ENCODE results near the gene MEOX2. TPM values are rescaled to one million over a fixed set of nuclear protein-coding genes. Genes with fewer than 3 reads are reported as not detected.

Gene MEOX2
- polyA plus RNA-seq, 1 of the 3 experiments (the other 2 are of a cell fraction): not detected

DNA sequence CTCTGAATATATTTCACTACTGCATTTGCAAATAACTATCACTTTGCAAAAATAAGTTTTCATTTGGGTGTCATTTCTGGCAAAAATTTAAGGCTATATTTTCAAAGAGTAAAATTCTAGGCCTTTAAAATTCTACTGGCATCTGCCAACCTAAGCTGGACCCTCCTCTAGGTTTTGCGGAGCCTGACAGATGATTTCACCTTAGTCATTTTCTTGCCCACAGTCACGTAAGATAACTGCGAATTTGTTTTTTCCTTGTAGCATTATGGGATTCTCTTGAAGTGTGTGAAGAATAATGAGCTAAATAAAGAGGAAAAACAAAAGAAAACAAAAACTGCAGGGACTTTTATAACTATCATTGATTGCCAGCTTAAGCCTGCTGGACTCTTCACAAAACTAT lies 7.8 kb downstream of the MEOX2 start:
- no peak overlapping the region for H3K4me2 ChIP-seq
- 0 out of 2 replicates have a peak, but pooled peaks cover 3% of the 10 kb centered on the region for H3K9me2 ChIP-seq
- H3K9ac ChIP-seq: no peak overlapping the region
- ChIA-PET CTCF (interaction anchor here (0.6 to 1.8 kb wide), 5 partner anchors 8 to 393 kb away, joined by 3 to 7 read pairs (median 4); partner anchors contain the start of gene MEOX2), POLR2A (no interaction called here)
- no peak overlapping the region for H3K4me3 ChIP-seq (ENCODE audit: low read depth in 2 of 2, low read length in 1 of 2)
- no peak for DNase-seq
- H3F3A ChIP-seq (replicated peaks; ENCODE audit: insufficient read depth): no peaks in the 10 kb centered on the region
- no peaks in the 10 kb centered on the region; the same call in 1 of the 2 replicates for H3K9me3 ChIP-seq
- no peaks in the 10 kb centered on the region for H3K27me3 ChIP-seq (ENCODE audit: insufficient read depth)
- WGBS (ENCODE audit: low lambda C conversion rate): 48% methylated on average over 3 of the region's 3 CpGs
- no peak overlapping the region for H3K27ac ChIP-seq (ENCODE audit: low read depth in 2 of 2, low read length in 1 of 2)
- no peaks in the 10 kb centered on the region for H3K4me1 ChIP-seq (ENCODE audit: control insufficient read depth in 1 of 2, insufficient read depth in 2 of 2, low read depth in 1 of 2, low read length in 1 of 2)
- no peaks in the 10 kb centered on the region for H3K36me3 ChIP-seq (replicated peaks in 1 of 2; ENCODE audit: control insufficient read depth in 1 of 2, insufficient read depth in 2 of 2, low read length in 1 of 2)
- H4K20me1 ChIP-seq (ENCODE audit: insufficient read depth): no peaks in the 10 kb centered on the region
- no peak overlapping the region for H2AFZ ChIP-seq (ENCODE audit: low read depth)
- no peaks in the 10 kb centered on the region for H3K79me2 ChIP-seq (ENCODE audit: insufficient read depth)
- TF ChIP-seq, protein P1, sequence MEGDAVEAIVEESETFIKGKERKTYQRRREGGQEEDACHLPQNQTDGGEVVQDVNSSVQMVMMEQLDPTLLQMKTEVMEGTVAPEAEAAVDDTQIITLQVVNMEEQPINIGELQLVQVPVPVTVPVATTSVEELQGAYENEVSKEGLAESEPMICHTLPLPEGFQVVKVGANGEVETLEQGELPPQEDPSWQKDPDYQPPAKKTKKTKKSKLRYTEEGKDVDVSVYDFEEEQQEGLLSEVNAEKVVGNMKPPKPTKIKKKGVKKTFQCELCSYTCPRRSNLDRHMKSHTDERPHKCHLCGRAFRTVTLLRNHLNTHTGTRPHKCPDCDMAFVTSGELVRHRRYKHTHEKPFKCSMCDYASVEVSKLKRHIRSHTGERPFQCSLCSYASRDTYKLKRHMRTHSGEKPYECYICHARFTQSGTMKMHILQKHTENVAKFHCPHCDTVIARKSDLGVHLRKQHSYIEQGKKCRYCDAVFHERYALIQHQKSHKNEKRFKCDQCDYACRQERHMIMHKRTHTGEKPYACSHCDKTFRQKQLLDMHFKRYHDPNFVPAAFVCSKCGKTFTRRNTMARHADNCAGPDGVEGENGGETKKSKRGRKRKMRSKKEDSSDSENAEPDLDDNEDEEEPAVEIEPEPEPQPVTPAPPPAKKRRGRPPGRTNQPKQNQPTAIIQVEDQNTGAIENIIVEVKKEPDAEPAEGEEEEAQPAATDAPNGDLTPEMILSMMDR (IDR thresholded peaks at IDR 0.05): no peak
- no peak for TF ChIP-seq ELF1 (IDR thresholded peaks at IDR 0.05)
- TF ChIP-seq TCF12 (IDR thresholded peaks at IDR 0.05): no peak

DNA sequence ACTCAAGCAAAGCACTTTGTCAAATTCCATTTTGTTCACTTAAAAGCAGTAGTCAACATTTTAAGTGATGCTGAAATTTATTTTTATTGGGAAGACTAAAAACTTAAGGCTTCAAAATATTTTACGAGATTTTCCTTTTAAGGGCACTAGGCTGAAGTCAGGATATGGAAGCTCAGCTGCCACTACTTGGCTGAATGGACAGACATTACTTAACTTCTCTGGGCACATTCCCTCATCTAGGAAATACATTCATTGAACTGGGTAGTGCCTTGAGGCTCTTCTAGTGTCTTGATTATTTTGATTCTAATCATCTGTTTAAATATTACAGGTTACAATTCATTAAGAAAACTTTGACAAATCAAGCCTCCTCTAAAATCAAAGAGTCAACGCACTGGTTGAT lies 11.1 kb downstream of the MEOX2 start:
- 34% methylated on average over 2 of the region's 2 CpGs for WGBS (ENCODE audit: low lambda C conversion rate)
- POLR2A ChIA-PET: no interaction called here
- H3K9ac ChIP-seq: no peak overlapping the region

More for the DNA sequence above, 11.1 kb downstream of the MEOX2 start:
- Histone ChIP-seq H2AFZ (ENCODE audit: low read depth) (no peak overlapping the region), H3K27me3 (ENCODE audit: insufficient read depth) (no peaks in the 10 kb centered on the region), H3K9me2 (no peaks in the 10 kb centered on the region), H3K9me3 (no peaks in the 10 kb centered on the region), H3F3A (replicated peaks; ENCODE audit: insufficient read depth) (no peaks in the 10 kb centered on the region), H3K36me3 (replicated peaks in 1 of 2; ENCODE audit: control insufficient read depth in 1 of 2, insufficient read depth in 2 of 2, low read length in 1 of 2) (no peaks in the 10 kb centered on the region), H3K27ac (ENCODE audit: low read depth in 2 of 2, low read length in 1 of 2) (no peak overlapping the region), H3K4me2 (no peak overlapping the region), H3K4me1 (ENCODE audit: control insufficient read depth in 1 of 2, insufficient read depth in 2 of 2, low read depth in 1 of 2, low read length in 1 of 2) (no peaks in the 10 kb centered on the region), H4K20me1 (ENCODE audit: insufficient read depth) (no peaks in the 10 kb centered on the region), H3K79me2 (ENCODE audit: insufficient read depth) (no peaks in the 10 kb centered on the region), H3K4me3 (ENCODE audit: low read depth in 2 of 2, low read length in 1 of 2) (no peak overlapping the region)
- CTCF ChIA-PET: interaction anchor here (1.7 kb wide), 1 partner anchor 46 kb away, joined by 4 read pairs; no protein-coding TSS in a partner anchor
- TF ChIP-seq GABPA (IDR thresholded peaks at IDR 0.05; ENCODE audit: low read depth) (no peak), FOSL2 (IDR thresholded peaks at IDR 0.05; ENCODE audit: borderline replicate concordance, low read depth) (no peak), ELF1 (IDR thresholded peaks at IDR 0.05) (no peak), EP300 (IDR thresholded peaks at IDR 0.05; ENCODE audit: borderline replicate concordance in 1 of 2, low read depth in 1 of 2, low read length in 1 of 2) (no peak), MXI1 (IDR thresholded peaks at IDR 0.05; ENCODE audit: low read depth, low read length) (no peak), YY1 (IDR thresholded peaks at IDR 0.05; ENCODE audit: low read depth) (no peak), GATA2 (CRISPR knock-in tag; IDR thresholded peaks at IDR 0.05) (no peak), POLR2AphosphoS5 (IDR thresholded peaks at IDR 0.05; ENCODE audit: low read depth, low read length) (no peak), TEAD4 (IDR thresholded peaks at IDR 0.05; ENCODE audit: borderline replicate concordance, insufficient read depth) (no peak), RCOR1 (IDR thresholded peaks at IDR 0.05; ENCODE audit: low read length) (no peak)
- TF ChIP-seq, protein P2, sequence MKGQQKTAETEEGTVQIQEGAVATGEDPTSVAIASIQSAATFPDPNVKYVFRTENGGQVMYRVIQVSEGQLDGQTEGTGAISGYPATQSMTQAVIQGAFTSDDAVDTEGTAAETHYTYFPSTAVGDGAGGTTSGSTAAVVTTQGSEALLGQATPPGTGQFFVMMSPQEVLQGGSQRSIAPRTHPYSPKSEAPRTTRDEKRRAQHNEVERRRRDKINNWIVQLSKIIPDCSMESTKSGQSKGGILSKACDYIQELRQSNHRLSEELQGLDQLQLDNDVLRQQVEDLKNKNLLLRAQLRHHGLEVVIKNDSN (IDR thresholded peaks at IDR 0.05; ENCODE audit: borderline replicate concordance, low read depth): no peak
- TF ChIP-seq, protein P3, sequence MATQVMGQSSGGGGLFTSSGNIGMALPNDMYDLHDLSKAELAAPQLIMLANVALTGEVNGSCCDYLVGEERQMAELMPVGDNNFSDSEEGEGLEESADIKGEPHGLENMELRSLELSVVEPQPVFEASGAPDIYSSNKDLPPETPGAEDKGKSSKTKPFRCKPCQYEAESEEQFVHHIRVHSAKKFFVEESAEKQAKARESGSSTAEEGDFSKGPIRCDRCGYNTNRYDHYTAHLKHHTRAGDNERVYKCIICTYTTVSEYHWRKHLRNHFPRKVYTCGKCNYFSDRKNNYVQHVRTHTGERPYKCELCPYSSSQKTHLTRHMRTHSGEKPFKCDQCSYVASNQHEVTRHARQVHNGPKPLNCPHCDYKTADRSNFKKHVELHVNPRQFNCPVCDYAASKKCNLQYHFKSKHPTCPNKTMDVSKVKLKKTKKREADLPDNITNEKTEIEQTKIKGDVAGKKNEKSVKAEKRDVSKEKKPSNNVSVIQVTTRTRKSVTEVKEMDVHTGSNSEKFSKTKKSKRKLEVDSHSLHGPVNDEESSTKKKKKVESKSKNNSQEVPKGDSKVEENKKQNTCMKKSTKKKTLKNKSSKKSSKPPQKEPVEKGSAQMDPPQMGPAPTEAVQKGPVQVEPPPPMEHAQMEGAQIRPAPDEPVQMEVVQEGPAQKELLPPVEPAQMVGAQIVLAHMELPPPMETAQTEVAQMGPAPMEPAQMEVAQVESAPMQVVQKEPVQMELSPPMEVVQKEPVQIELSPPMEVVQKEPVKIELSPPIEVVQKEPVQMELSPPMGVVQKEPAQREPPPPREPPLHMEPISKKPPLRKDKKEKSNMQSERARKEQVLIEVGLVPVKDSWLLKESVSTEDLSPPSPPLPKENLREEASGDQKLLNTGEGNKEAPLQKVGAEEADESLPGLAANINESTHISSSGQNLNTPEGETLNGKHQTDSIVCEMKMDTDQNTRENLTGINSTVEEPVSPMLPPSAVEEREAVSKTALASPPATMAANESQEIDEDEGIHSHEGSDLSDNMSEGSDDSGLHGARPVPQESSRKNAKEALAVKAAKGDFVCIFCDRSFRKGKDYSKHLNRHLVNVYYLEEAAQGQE (IDR thresholded peaks at IDR 0.05; ENCODE audit: low read depth, low read length): no peak
- TF ChIP-seq, protein P4, sequence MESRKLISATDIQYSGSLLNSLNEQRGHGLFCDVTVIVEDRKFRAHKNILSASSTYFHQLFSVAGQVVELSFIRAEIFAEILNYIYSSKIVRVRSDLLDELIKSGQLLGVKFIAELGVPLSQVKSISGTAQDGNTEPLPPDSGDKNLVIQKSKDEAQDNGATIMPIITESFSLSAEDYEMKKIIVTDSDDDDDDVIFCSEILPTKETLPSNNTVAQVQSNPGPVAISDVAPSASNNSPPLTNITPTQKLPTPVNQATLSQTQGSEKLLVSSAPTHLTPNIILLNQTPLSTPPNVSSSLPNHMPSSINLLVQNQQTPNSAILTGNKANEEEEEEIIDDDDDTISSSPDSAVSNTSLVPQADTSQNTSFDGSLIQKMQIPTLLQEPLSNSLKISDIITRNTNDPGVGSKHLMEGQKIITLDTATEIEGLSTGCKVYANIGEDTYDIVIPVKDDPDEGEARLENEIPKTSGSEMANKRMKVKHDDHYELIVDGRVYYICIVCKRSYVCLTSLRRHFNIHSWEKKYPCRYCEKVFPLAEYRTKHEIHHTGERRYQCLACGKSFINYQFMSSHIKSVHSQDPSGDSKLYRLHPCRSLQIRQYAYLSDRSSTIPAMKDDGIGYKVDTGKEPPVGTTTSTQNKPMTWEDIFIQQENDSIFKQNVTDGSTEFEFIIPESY (IDR thresholded peaks at IDR 0.05; ENCODE audit: borderline replicate concordance, low read depth): no peak
- TF ChIP-seq, protein P5, sequence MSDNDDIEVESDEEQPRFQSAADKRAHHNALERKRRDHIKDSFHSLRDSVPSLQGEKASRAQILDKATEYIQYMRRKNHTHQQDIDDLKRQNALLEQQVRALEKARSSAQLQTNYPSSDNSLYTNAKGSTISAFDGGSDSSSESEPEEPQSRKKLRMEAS (IDR thresholded peaks at IDR 0.05; ENCODE audit: low read depth): no peak
- TF ChIP-seq, protein P6, sequence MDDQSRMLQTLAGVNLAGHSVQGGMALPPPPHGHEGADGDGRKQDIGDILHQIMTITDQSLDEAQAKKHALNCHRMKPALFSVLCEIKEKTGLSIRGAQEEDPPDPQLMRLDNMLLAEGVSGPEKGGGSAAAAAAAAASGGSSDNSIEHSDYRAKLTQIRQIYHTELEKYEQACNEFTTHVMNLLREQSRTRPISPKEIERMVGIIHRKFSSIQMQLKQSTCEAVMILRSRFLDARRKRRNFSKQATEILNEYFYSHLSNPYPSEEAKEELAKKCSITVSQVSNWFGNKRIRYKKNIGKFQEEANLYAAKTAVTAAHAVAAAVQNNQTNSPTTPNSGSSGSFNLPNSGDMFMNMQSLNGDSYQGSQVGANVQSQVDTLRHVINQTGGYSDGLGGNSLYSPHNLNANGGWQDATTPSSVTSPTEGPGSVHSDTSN (IDR thresholded peaks at IDR 0.05): no peak
- no peak for DNase-seq

Data from SK-N-SH (cell line).